Kidney (tissue), 14 donors: ENCODE measurements around the gene SOS2. TPM values are rescaled to one million over a fixed set of nuclear protein-coding genes. Genes with fewer than 3 reads are reported as not detected.
A peak's percentile ranks its signal among the peaks of the same experiment; 100 is the strongest.

Experiments
- DNase-seq, 5 donors: peaks; one replicate each; pipeline ENCODE4 v3.0.0-alpha.2; 2013 to 2020
- FAIRE-seq: peaks from 2 replicates; lab custom pipeline; 2012; peaks lifted over from hg19 to GRCh38; lab: Jason Lieb, UNC
- H3K27ac ChIP-seq, 2 donors: one replicate each; pipeline ENCODE4 v1.7.0; 2013; ENCODE audit warnings: low read depth in 2 of 2, low read length in 2 of 2, inconsistent platforms in 1 of 2
- H3K27me3 ChIP-seq: one replicate; pipeline ENCODE4 v1.7.1; 2013; ENCODE audit warnings: low read length, inconsistent platforms; ENCODE audit not compliant: control insufficient read depth, insufficient read depth
- H3K36me3 ChIP-seq, 3 donors: one replicate each; pipeline versions ENCODE4 v1.7.0 to v1.7.1; 2013; ENCODE audit warnings: low read length in 3 of 3, control low read depth in 1 of 3, inconsistent platforms in 1 of 3; ENCODE audit not compliant: insufficient read depth in 3 of 3, control insufficient read depth in 2 of 3
- H3K4me1 ChIP-seq, 3 donors: one replicate each; pipeline versions ENCODE4 v1.7.0 to v1.7.1; 2013; ENCODE audit warnings: low read length in 3 of 3, inconsistent platforms in 1 of 3, low read depth in 1 of 3; ENCODE audit not compliant: control insufficient read depth in 2 of 3, insufficient read depth in 2 of 3
- H3K4me3 ChIP-seq, 3 donors: one replicate each; pipeline versions ENCODE4 v1.7.0 to v1.8.1; 2013; ENCODE audit warnings: low read length in 3 of 3, control low read depth in 1 of 3, inconsistent platforms in 1 of 3
- H3K9ac ChIP-seq, 3 donors: one replicate each; pipeline versions ENCODE4 v1.7.0 to v1.7.1; 2013; ENCODE audit warnings: low read length in 3 of 3, control low read depth in 1 of 3, inconsistent platforms in 1 of 3
- H3K9me3 ChIP-seq, 3 donors: one replicate each; pipeline versions ENCODE4 v1.7.0 to v1.7.1; 2013; ENCODE audit warnings: low read length in 3 of 3, control low read depth in 1 of 3, inconsistent platforms in 1 of 3; ENCODE audit not compliant: control insufficient read depth in 2 of 3, insufficient read depth in 1 of 3
- CTCF ChIP-seq: IDR thresholded peaks from 3 replicates; pipeline ENCODE4 v1.5.1; 2012; ENCODE audit warnings: mild to moderate bottlenecking, moderate library complexity, borderline replicate concordance; ENCODE audit not compliant: insufficient read depth; ENCODE audit errors: extremely low read depth
- intact Hi-C: fragments of 100-400 bp; cut with DNase I; formaldehyde crosslinking; loops from one replicate; pipeline ENCODE4 v1.11.1; 2022
- polyA plus RNA-seq: library from polyadenylated mRNA; stranded (reverse); fragments of 350-450 nt; fragmentation: Illumina TruSeq; extraction: RNeasy Lipid Tissue Mini Kit (QIAGEN cat#74804); gene quantifications from one replicate; pipeline ENCODE4 v1.2.3, GENCODE V29; 2014; ENCODE audit warnings: low read depth, low replicate concordance; ENCODE audit not compliant: insufficient read depth
- total RNA-seq: library from RNA; stranded (reverse); fragmentation: NEBNext Ultra II Directional; extraction: Animal tissue kit (Norgen Biotek cat#: 25700); gene quantifications from one replicate; pipeline ENCODE4 v1.2.1, GENCODE V29; 2021
- donor health status: control.
- donor health status: control.
- donor health status: control.
- donor health status: control.
- donor health status: control.
- donor health status: DM: yes; HTN: yes; CAD: no.
- donor health status: Normal renal cell carcinoma (clear cell type).

The SOS2 gene
- total and polyA plus RNA-seq, 2 donors from 2014 or later, result 11.9 to 39.7 TPM

GRCh38 chr14:50265029-50265428 lies 33.7 kb upstream of the SOS2 start:
- FAIRE-seq (no peak), DNase-seq (no peak)
- Histone ChIP-seq H3K4me3 (no peak overlapping the region), H3K36me3 (peaks cover 0 to 7% (median 3%) of the 10 kb centered on the region in 3 donors), H3K27ac (no peak overlapping the region), H3K27me3 (no peaks in the 10 kb centered on the region), H3K9me3 (no peaks in the 10 kb centered on the region), H3K9ac (no peak overlapping the region), H3K4me1 (no peaks in the 10 kb centered on the region)
- intact Hi-C loops, result no loop called here
- TF ChIP-seq CTCF, result no peak

- FAIRE-seq (no peak), DNase-seq (no peak)
- no peak for TF ChIP-seq CTCF
Observed at GRCh38 chr14:50263321-50263720, 31.9 kb upstream of the SOS2 start.

GRCh38 chr14:50262865-50263264 lies 31.5 kb upstream of the SOS2 start:
- DNase-seq (no peak), FAIRE-seq (no peak)
- Histone ChIP-seq H3K27ac (no peak overlapping the region), H3K9ac (no peak overlapping the region), H3K4me3 (no peak overlapping the region), H3K4me1 (no peaks in the 10 kb centered on the region), H3K36me3 (peaks cover 0 to 7% (median 3%) of the 10 kb centered on the region in 3 donors), H3K27me3 (no peaks in the 10 kb centered on the region), H3K9me3 (no peaks in the 10 kb centered on the region)
- TF ChIP-seq CTCF, result no peak
- intact Hi-C loops, result no loop called here

More at GRCh38 chr14:50263321-50263720, 31.9 kb upstream of the SOS2 start:
- no peaks in the 10 kb centered on the region for H3K9me3 ChIP-seq
- H3K4me1 ChIP-seq, result no peaks in the 10 kb centered on the region
- H3K27me3 ChIP-seq, result no peaks in the 10 kb centered on the region
- no peak overlapping the region for H3K4me3 ChIP-seq
- peaks cover 0 to 7% (median 3%) of the 10 kb centered on the region in 3 donors for H3K36me3 ChIP-seq
- intact Hi-C loops, result no loop called here
- H3K27ac ChIP-seq, result no peak overlapping the region
- H3K9ac ChIP-seq, result no peak overlapping the region

- no peak overlapping the region for H3K27ac ChIP-seq
- FAIRE-seq, result no peak
- H3K27me3 ChIP-seq, result no peaks in the 10 kb centered on the region
- H3K4me3 ChIP-seq, result no peak overlapping the region
- peak in 2 of 5 donors; percentile 32 to 59 for DNase-seq
- no peaks in the 10 kb centered on the region for H3K9me3 ChIP-seq
- H3K4me1 ChIP-seq, result no peaks in the 10 kb centered on the region
- peaks cover 0 to 7% (median 3%) of the 10 kb centered on the region in 3 donors for H3K36me3 ChIP-seq
- intact Hi-C loops, result no loop called here
- peak; percentile 42 for TF ChIP-seq CTCF
- H3K9ac ChIP-seq, result no peak overlapping the region
Observed at GRCh38 chr14:50260511-50260910, 29.1 kb upstream of the SOS2 start.
